NB4 (cell line): ENCODE data around the gene SND1.

Experiments
- DNase-seq: peaks from one replicate; pipeline ENCODE4 v3.0.0; 2010; ENCODE audit warnings: low read depth
- H3K4me3 ChIP-seq: one replicate; pipeline ENCODE4 v1.5.1; 2011; ENCODE audit warnings: mild to moderate bottlenecking, low read depth, low read length, moderate library complexity
- MYC ChIP-seq: IDR thresholded peaks from 2 replicates; pipeline ENCODE4 v1.6.1; 2011; ENCODE audit warnings: low read depth, low read length
- POLR2A ChIP-seq: IDR thresholded peaks from 2 replicates; pipeline ENCODE4 v1.6.1; 2011; ENCODE audit warnings: mild to moderate bottlenecking; ENCODE audit not compliant: insufficient read length; ENCODE audit errors: extremely low read depth
- TF ChIP-seq, protein P1 (sequence below): IDR thresholded peaks from 2 replicates; pipeline ENCODE4 v1.6.1; 2011; ENCODE audit warnings: low read depth, low read length
- TF ChIP-seq, protein P2 (sequence below): IDR thresholded peaks from one replicate; pipeline ENCODE4 v1.5.1; 2012; ENCODE audit warnings: low read depth, low read length

The SND1 gene

DNA sequence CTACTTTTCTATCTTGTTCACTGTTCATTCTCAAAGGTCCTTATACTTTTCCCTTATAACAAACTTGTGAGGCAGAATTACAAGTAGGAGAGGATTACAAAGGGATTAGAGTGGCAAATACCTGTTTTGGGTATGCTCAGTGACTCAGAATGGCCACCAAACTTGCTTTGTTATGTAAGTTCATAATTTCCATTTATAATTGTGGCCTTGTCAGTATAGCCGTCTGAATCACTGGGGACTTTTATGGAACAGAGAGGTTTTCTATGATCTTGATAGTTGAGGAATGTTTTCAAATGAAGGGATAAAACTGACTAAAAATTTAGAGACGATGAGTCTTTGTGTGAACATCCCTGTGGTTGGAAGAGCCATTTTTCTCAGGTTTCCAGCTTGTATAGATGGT lies 116.2 kb downstream of the SND1 start:
- H3K4me3 ChIP-seq, result no peak overlapping the region
- TF ChIP-seq, protein P1, sequence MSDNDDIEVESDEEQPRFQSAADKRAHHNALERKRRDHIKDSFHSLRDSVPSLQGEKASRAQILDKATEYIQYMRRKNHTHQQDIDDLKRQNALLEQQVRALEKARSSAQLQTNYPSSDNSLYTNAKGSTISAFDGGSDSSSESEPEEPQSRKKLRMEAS, result no peak
- TF ChIP-seq MYC (no peak), POLR2A (no peak)
- TF ChIP-seq, protein P2, sequence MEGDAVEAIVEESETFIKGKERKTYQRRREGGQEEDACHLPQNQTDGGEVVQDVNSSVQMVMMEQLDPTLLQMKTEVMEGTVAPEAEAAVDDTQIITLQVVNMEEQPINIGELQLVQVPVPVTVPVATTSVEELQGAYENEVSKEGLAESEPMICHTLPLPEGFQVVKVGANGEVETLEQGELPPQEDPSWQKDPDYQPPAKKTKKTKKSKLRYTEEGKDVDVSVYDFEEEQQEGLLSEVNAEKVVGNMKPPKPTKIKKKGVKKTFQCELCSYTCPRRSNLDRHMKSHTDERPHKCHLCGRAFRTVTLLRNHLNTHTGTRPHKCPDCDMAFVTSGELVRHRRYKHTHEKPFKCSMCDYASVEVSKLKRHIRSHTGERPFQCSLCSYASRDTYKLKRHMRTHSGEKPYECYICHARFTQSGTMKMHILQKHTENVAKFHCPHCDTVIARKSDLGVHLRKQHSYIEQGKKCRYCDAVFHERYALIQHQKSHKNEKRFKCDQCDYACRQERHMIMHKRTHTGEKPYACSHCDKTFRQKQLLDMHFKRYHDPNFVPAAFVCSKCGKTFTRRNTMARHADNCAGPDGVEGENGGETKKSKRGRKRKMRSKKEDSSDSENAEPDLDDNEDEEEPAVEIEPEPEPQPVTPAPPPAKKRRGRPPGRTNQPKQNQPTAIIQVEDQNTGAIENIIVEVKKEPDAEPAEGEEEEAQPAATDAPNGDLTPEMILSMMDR, result no peak
- DNase-seq, result no peak

DNA sequence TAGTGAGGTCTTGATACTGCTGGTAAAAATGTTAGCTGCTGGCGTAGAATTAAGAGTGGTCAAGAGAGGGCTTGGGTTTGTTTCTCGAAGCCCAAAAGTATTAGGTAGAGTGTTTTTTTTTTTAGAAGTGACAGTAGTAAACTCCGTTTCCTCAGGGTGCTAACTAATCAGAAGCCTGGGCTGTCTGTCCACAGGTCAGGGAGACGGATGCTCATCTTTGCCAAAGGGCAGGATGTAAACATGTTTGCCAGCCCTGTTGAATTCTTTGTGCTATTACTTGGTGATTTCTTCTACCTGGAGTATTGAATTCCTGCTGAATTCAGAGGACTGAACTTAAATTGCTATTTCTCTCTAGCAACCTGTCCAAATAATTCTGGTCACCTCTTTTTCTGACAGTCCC lies 117.1 kb downstream of the SND1 start:
- no peak for DNase-seq
- TF ChIP-seq, protein P2, result no peak
- TF ChIP-seq MYC (no peak), POLR2A (no peak)
- TF ChIP-seq, protein P1, result no peak
- no peak overlapping the region for H3K4me3 ChIP-seq

DNA sequence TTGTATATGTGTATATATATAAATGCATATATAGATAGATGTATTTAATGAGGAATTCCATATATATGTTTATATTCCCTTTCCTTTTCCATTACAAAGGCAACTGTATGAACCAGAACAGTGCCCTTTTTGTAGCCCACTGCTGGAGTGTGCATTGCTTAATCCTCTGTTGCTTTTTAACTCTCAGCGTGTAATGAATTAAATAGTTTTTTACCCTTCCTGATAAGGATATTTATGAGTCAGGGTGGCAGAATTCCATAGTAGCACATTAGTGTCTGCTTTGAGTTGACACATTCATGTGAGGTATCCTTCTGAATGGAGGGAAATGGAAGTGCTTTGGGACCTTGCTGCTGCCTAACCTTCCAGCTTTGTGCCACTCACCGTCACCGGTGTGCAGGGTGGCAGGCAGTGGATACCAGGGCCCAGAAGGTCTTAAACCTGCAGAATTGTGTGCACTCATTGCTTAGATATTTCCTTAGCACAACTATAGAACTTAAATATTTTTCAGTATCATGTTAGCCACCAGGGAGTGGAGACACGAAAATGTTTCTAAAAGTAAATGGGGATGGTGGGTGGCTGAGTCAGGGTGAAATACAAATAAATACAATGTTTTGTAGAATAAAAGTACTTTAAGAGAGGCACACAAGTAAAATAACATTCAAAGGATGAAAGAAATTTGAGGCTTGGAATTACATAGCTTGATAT lies 117.9 kb downstream of the SND1 start:
- H3K4me3 ChIP-seq, result no peak overlapping the region
- DNase-seq, result no peak
- TF ChIP-seq, protein P1, result no peak
- no peak for TF ChIP-seq POLR2A
- TF ChIP-seq MYC, result no peak
- TF ChIP-seq, protein P2, result no peak

DNA sequence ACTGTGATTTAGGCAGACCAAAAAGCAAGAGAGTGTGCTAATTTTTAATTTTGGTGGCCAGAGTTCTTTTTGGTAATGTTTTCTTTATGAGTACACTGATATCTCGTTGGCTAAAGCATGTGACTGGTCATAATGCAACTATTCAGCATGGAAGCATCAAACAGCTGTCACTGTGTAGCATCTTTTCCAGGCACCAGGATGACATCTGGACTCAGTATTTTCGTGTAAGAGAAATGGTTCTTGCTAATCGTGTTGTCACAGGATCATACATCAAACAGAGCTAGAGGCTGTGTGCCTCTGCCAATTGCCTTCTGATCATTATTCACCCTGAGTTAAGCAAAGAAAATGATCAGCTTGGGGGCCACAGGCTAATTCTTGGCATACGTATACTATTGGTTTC lies 118.9 kb downstream of the SND1 start:
- H3K4me3 ChIP-seq, result no peak overlapping the region
- DNase-seq, result no peak
- TF ChIP-seq, protein P2, result no peak
- TF ChIP-seq MYC, result no peak
- no peak for TF ChIP-seq POLR2A
- TF ChIP-seq, protein P1, result no peak

DNA sequence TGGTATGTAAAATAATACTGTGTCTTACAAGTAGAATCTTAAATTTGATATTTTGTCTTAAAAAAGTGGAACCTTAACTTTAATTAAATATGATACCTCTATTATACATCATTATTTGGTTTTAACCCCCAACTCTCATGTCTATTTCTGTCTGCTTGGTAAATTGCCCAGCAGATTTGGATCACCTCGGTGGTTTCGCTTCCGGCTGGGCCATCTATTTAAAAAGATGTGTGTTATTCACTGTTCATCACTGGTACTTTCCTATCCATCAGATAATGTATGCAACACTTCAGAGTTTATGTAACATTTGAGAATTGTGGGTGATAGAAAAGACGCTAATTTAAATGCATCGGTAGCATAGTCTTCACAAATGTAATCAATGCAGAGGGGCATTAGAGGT lies 119.7 kb downstream of the SND1 start:
- no peak overlapping the region for H3K4me3 ChIP-seq
- DNase-seq, result no peak
- no peak for TF ChIP-seq MYC
- TF ChIP-seq, protein P1, result no peak

DNA sequence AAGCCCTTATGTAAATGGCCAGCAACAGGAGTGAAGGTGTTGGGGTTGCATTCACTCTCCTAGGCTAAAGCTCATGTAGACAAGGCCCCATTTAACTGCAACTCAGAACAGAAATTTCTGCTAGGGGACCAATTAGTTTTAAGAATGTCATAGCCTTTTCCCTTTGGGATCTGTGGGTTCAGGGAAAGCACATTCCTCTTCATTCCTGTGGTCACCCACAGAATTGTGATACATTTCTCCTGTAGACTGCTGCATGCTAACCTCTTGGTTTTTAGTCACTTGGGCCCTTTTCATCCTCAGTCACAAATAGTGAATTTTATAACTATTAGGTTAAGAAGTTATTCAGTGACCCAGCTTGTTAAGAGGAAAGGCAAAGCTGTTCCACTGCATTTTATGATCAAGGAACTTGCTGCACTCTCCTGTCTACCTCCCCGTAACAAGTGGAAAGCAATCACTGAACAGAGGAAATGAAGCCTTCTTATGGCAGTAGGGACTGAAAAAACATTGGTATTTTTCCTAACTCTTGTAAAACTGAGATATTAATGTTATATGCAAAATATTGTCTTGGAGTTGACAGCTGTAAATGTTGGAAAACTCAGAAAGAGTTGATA lies 124.9 kb downstream of the SND1 start:
- TF ChIP-seq, protein P2, result no peak
- TF ChIP-seq, protein P1, result no peak
- TF ChIP-seq POLR2A (no peak), MYC (no peak)
- no peak for DNase-seq
- H3K4me3 ChIP-seq, result no peak overlapping the region
